GM18507 (cell line): ENCODE results near the gene MLH3.
A peak's percentile ranks its signal among the peaks of the same experiment; 100 is the strongest.

Source experiments
- DNase-seq: peaks from one replicate; pipeline ENCODE4 v3.0.0; 2011; ENCODE audit warnings: low read depth; ENCODE audit not compliant: insufficient read length; ENCODE audit errors: extremely low spot score
- FAIRE-seq: peaks from 2 replicates; lab custom pipeline; 2011; peaks lifted over from hg19 to GRCh38; lab: Jason Lieb, UNC

MLH3 gene

GRCh38 chr14:75050852-75051555, at the start of gene MLH3:
Gene MLH3, minus strand, starts transcription at chr14:75051467. Its CDS starts 1,812 bp downstream, at chr14:75049655.
- peak; percentile 81 for DNase-seq
- FAIRE-seq, result peak; percentile 87

- DNase-seq, result no peak
- FAIRE-seq, result no peak
Observed at GRCh38 chr14:75098682-75099081, 47.4 kb upstream of the MLH3 start.

DNA sequence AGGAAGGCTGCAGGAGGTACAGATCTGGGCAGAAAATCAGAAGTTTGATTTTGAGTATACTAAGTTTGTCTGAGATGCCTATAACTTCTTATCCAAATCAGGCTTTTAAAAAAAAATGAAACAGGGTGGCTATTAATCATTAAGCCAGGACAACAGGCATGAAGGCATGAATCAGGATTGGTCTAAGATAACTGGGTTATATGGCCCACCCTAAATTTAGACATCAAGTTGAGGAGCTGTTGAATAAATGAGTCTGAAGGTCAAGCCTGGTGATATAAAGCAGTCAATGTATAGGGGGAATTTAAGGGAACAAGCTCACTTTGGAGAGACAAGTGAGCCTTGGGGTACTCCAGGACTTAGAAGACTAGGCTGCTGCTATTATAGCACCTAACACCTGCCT, 46.9 kb upstream of the MLH3 start:
- FAIRE-seq, result no peak
- DNase-seq, result no peak

GRCh38 chr14:75096959-75097358, 45.7 kb upstream of the MLH3 start:
- no peak for DNase-seq
- no peak for FAIRE-seq

DNA sequence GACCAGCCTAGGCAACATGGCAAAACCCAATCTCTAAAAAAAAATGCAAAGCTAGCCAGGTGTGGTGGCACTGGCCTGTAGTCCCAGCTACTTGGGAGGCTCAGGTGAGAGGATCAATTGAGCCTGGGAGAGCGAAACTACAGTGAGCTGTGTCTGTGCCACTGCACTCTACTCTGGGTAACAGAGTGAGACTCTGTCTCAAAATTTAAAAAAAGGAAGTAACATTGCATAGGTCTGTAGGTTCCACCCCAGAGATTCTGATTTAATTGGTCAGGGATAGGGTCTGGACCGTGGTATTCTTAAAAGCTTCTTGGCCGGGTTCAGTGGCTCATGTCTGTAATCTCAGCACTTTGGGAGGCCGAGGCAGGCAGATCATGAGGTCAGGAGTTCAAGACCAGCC, 44.4 kb upstream of the MLH3 start:
- FAIRE-seq (no peak), DNase-seq (no peak)

DNA sequence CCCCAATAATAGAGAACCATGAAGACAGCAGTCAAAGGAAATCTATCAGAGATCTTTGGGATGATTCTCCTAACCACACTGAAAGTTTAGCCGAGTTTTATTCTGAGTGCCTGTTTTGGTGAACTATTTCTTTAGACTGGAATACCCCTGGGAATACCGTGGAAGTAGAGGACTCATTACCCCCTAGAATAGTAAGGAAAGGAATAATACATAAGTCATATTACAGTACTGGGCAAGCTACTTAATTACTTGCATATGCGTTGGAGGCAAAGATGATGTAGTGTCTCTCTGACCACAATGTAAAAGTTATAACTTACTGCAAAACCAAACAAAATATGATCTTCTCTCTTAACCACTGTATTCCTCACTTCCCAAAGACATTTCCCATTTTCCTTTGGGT, 43.6 kb upstream of the MLH3 start:
- no peak for DNase-seq

GRCh38 chr14:75092698-75093097, 41.4 kb upstream of the MLH3 start:
- FAIRE-seq (no peak), DNase-seq (no peak)

More for the DNA sequence above, 43.6 kb upstream of the MLH3 start:
- FAIRE-seq, result no peak

GRCh38 chr14:75091251-75091650, 40.0 kb upstream of the MLH3 start:
- FAIRE-seq (no peak), DNase-seq (no peak)

DNA sequence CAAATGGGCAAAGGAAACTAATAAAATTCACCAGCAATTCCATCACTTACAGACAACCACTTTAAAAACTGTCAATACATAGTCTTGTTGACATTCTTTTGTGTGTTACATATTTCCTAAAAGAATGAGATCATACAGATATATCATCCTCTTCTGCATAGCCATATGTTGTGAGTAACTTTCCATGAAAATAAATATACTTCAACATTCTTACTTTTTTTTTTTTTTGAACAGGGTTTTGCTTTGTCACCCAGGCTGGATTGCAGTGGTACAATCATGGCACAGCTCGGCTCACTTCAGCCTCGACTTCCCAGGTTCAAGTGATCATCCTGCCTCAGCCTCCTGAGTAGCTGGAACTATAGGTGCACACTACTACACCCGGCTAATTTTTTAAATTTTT, 39.1 kb upstream of the MLH3 start:
- FAIRE-seq (no peak), DNase-seq (no peak)

- FAIRE-seq, result peak; percentile 73
Observed at GRCh38 chr14:75088566-75089373, 37.5 kb upstream of the MLH3 start.

GRCh38 chr14:75088153-75088552, 36.9 kb upstream of the MLH3 start:
- FAIRE-seq, result no peak
- no peak for DNase-seq

More at GRCh38 chr14:75088566-75089373, 37.5 kb upstream of the MLH3 start:
- DNase-seq, result no peak

DNA sequence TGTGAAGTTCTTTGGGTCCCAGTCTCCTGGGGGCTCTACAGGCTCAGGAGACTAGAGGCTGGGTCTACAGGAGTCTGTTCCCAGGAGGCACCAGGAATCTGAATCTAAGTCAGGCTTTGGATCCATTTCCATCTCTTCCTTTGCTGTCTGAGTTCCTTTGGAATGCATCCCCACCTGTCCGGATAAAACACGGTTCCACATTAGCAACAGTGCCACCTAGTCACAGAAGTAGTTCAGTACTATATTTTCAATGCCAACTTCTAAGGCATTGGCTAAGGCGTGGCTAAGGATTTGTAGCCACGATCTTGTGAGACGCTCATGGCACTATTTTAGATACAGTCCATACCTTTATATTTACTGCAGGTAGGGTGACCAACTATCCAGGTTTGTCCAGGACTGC, 33.2 kb upstream of the MLH3 start:
- FAIRE-seq, result no peak
- no peak for DNase-seq

GRCh38 chr14:75083271-75083670, 32.0 kb upstream of the MLH3 start:
- FAIRE-seq (no peak), DNase-seq (no peak)

- FAIRE-seq, result no peak
Observed at GRCh38 chr14:75081660-75082229, 30.5 kb upstream of the MLH3 start.

DNA sequence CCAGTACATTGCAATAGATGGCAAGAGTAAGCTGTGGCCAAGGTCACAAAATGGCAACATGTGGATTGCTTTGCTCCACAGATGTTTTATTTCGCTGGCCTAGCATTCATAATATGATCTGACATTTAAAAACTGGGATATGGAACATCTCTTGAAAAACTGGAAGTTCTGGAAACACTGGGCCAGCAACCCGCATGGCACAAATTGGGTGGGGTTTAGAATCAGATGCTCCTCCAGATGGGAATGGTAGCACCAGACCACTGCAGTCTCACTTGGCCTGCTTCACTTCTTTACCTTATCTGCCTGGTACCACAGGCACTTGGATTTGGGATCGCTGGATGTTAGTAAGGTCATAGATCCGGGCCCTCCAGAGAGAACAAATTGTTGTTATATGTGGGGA, 28.3 kb upstream of the MLH3 start:
- FAIRE-seq (no peak), DNase-seq (no peak)

More at GRCh38 chr14:75081660-75082229, 30.5 kb upstream of the MLH3 start:
- no peak for DNase-seq

DNA sequence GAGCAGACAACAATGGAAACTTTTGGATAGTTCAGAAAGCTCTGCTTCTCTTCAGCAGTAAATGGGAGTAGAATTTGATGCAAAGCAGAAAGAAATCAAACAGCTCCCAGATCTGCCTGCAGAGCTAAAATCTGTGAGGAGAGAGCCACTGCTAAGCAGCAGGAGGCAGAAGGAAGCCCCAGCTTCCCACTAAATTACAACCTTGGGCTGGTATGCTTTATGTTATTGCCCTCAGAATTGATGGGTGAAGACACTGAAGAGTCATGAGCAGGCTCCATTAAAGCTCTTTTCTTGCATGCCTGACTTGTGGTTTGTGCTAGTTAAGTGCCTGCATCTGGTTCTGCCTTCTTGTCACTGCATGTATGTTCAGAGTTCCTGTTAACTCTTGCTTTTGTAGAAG, 26.5 kb upstream of the MLH3 start:
- FAIRE-seq, result no peak

DNA sequence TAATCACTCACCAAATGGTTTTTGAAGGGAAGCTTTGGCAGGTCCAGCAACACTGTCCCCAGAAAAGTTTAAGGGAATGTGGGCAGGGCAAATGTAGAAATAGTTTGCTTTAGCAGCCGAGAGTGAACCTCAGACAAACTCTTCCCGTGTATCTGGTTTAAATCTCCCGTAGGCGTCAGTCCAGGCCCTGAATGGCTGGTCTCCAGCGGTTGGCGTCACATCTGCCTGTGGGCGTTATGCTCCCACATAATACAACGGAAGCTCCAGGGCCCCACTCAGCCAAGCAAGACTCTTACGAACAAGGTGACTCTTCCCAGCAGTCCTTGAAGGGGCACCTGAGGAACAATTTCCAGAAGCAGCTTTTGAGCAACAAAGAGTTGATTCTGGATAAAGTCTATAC, 19.1 kb upstream of the MLH3 start:
- DNase-seq (no peak), FAIRE-seq (no peak)

More for the DNA sequence above, 26.5 kb upstream of the MLH3 start:
- DNase-seq, result no peak

- DNase-seq (no peak), FAIRE-seq (no peak)
Observed at GRCh38 chr14:75069811-75070145, 18.5 kb upstream of the MLH3 start.

GRCh38 chr14:75069121-75069810, 18.0 kb upstream of the MLH3 start, which contains the start of gene ZC2HC1C:
Gene ZC2HC1C, plus strand, starts transcription at chr14:75069641. Its CDS starts 933 bp downstream, at chr14:75070574.
- DNase-seq (peak; percentile 71), FAIRE-seq (peak; percentile 76)
